Measurements from ENCODE around the gene MFAP3L.

DNA sequence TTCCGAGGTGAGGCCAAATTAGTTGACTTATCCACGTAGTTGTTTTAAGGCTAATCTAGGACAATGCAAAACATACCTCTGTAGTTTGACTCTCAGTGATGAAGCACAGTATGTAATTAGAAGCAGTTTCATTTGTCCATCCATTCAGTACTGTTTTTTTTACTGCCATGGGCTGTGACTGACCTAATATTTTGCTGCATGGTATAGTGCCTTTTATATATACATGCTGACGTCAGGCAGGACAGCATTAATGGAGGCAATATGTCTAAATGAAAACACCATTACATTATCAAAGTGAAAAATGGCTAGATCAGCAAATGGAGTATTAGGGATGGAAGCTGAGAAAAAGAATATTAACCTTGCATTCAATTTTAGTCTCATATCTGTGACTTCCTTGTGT, 66.9 kb downstream of the MFAP3L start:
- TF ChIP-seq CTCF (conservative IDR thresholded peaks at IDR 0.05 in 1 of 2, IDR thresholded peaks at IDR 0.05 in 1 of 2; ENCODE audit: low read depth in 1 of 2, low read length in 2 of 2) = no peak
- no peak for TF ChIP-seq EZH2 (IDR thresholded peaks at IDR 0.05; ENCODE audit: low read length, missing control alignments)

All from fibroblast of lung (primary cell).